HG03460 (cell line): ENCODE data around the gene MXD4.

Experiments
- ATAC-seq: cut with Tn5 transposase; IDR thresholded peaks from one replicate; pipeline ENCODE4 v1.9.1; 2021; ENCODE audit not compliant: unreplicated experiment

The MXD4 gene, protein sequence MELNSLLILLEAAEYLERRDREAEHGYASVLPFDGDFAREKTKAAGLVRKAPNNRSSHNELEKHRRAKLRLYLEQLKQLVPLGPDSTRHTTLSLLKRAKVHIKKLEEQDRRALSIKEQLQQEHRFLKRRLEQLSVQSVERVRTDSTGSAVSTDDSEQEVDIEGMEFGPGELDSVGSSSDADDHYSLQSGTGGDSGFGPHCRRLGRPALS

GRCh38 chr4:2261853-2262144 lies at the start of gene MXD4:
MXD4 (minus strand) TSS chr4:2262109; CDS start chr4:2261980, 129 bp downstream.
- ATAC-seq: no peak

DNA sequence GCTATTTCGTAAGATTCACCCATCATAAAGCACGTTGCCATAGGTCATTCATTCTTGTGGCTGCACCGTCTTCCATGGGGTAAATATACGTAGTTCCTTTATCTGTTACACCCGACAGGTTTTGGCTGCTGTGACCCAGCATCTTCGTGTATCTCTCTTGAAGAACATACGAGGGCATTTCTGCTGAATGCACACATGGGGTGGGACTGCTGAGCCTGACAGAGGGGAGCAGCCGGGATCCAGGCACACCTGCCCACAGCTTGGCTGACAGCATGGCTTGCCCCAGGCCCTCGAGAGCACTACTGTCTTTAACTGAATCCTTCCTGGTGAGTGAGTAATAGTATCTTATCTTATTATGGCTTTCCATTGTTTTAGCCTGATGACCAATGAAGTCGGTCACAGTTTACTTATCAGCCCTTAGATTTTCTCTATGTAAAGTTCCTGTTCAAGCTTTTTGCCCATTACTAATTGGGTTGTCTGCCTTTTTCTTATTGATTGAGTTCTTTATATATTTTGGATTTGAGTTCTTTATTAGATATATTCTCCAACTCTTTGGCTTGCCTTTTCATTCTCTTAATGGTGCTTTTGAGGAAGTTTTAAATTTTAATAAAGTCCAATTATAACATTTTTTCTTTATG lies 45.0 kb upstream of the MXD4 start:
- no peak for ATAC-seq

DNA sequence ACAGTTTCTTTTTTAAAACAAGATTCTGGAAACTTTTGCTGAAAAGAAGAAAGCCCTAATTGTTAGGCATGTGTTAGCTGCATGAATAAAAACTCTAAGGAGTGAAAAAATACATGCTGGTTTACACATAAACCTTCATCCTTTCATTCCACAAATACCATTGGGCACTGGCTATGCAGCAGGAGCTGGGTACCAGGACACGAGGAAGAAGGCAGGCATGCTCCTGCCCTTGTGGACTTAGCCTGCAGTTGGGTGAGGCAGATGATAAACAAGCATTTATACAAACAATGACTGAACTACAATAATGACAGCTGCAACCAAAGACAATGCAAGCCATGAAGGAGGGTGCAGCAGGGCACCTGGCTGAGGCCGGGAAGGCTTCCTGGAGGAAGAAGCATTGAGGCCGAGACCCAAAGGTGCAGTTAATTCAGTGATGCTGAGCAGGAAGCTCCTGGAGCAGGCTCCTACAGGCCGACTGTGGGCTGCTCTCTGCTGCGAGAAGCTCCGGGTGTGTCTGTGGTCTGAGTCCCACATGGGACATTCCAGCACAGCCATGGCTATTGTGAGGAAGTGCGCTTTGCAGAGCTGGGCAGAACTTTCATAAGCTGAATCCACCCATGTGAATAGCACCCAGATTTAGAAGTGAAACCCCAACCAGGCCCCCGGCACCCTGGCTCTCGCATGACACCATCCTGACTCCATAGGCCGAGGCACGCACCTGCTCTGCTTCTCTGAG lies 44.0 kb upstream of the MXD4 start:
- ATAC-seq: no peak

GRCh38 chr4:2304877-2305561 lies 43.1 kb upstream of the MXD4 start:
- ATAC-seq: no peak

- no peak for ATAC-seq
These were observed 42.5 kb upstream of the MXD4 start for GRCh38 chr4:2304321-2304876.

DNA sequence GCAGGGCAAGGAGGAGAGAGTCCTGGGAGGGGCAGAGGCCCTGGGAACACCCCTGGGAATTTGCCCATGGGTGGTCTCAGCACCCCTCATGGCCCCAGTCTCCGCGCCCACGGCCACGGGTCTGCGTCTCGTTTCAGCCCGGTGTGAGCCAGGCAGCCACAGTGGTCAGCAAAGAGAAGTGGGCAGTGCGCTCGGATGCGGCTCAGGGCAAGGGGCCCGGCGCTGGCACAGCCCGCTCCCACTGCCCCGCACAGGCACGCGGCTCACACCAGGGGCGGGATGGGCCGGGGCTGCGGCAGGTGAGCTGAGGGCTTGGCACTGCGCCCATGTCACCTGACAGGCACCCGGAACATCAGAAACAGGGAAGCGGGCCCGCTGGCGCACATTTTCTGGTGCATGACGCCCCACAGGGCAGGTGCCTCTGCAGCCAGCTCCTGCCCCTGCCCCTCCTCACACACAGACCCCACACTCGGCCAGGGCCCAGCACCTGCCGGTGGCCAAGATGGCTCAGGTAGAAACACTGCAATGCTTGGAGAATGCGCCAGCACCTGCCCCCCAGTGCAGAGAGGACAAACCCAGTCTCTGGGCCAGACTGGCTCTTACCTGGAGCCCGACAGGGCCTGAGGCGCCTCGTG lies 41.9 kb upstream of the MXD4 start:
- ATAC-seq: no peak

DNA sequence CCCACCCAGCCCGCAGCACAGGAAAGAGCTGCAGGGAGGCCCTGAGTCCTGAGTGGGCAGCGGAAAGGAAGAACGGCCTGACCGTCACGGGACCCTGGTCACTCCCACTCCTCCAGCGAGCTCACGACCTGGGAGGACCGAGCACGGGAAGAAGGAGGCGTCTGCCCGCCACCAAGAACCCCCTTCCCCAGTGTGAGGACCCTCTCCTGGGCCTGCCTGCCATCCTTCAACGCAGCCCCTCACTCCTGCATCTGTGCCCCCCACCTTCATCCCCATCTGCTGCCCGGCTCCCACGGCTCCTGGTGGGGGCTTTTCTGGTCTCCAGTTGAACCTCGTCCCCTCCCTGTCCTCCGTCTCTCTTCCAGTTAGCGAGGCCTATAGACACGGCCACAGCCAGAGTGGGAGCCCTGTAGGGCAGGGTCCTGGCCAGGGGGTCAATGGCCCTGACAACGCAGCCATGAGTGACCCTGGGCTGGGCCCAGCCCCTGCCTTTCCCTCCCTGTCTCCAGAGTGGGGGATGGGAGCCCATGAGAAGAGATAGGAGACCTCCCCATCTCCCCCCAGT lies 41.3 kb upstream of the MXD4 start:
- ATAC-seq: no peak

DNA sequence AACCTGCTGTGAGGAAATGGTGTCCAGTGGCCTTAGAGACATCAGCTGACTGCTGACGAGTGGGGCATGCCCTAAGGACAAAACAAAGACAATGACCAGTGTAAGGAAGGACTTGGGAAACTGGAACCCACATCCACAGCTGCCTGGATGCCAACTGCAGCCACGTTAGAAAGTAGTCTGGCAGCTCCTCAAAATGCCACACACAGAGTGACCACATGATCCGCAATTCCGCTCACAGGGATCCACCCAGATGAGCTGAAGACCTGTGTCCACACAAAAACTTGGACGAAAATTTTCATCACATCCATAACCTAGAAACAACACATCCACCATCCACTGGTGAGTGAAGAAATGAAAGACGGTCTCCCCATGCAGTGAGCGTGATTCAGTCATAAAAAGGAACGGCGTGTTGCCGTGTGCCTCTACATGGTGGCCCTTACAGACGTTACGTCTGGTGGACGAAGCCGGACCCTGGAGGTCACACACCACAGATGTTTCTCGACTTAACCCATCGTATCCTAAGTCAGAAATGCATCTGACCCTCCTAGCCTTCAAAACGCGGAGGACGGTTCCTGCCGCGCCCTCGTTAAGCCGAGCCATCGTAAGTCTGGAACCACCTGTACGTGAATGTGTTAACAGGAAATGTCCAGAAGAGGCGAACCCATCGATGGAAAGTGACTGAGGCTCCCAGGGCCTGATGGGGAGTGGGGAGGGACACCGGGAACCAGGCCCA lies 40.6 kb upstream of the MXD4 start:
- no peak for ATAC-seq

GRCh38 chr4:2301806-2302205 lies 39.9 kb upstream of the MXD4 start:
- no peak for ATAC-seq

- ATAC-seq: no peak
These were observed 39.3 kb upstream of the MXD4 start for GRCh38 chr4:2301225-2301642.

DNA sequence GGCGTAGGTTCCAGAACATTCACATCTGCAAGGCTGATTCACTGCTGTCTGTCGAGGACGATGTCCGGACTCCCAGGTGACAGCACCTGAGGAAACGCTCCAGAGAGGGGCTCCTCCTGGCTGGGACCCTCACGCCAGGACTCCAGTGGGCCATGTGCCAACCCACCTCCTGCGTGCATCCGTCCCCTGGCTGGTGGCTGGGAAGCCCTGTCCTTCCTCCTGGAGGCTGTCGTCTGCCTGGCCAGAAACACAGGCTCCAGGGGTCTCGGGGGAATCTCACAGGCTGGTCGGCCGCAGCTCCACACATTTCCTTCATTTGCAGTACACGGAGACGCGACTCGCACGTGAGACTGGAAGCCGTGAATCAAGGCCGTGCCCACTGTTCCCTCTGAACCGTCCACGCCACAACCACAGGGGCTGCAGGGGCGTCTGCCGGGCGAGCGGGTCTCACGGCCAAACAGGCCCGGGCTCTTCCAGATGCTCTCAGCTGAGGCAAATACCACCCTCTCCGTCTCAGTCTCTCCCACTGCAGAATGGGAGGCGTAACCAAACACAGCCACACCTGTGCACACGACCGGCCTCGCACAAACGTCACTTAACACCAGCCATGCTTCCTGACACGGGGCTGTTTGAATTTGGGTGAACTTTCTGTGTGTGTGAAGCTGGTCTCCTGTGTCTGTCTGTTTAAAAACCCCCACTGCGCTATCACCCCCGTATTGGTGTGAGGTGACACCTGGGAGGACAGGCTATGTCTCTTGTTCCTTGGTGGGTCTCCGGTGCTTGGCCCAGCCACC lies 38.7 kb upstream of the MXD4 start:
- no peak for ATAC-seq

- no peak for ATAC-seq
These were observed 37.9 kb upstream of the MXD4 start for GRCh38 chr4:2299794-2300193.

DNA sequence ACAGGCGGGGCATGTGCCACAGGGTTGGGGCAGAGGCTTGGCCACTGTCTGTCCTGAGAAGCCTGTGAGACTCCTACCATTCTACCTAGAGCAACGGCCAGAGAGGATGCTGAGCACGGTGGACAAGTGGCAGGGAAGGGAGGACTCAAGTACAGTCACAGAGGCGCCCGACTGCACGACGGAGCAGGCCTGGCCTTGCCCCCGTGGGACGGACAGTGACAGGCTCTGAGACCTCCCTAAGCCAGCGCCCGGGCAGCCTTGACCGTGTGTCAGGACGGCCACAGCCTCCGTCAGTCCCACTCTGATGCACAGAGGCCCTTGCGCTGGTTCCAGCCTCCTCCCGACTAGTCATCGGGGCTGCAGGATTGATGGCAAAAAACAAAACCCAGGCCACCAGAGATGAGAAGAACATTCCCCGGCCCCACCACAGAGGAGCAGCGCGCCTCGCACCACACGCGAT lies 36.7 kb upstream of the MXD4 start:
- ATAC-seq: no peak

DNA sequence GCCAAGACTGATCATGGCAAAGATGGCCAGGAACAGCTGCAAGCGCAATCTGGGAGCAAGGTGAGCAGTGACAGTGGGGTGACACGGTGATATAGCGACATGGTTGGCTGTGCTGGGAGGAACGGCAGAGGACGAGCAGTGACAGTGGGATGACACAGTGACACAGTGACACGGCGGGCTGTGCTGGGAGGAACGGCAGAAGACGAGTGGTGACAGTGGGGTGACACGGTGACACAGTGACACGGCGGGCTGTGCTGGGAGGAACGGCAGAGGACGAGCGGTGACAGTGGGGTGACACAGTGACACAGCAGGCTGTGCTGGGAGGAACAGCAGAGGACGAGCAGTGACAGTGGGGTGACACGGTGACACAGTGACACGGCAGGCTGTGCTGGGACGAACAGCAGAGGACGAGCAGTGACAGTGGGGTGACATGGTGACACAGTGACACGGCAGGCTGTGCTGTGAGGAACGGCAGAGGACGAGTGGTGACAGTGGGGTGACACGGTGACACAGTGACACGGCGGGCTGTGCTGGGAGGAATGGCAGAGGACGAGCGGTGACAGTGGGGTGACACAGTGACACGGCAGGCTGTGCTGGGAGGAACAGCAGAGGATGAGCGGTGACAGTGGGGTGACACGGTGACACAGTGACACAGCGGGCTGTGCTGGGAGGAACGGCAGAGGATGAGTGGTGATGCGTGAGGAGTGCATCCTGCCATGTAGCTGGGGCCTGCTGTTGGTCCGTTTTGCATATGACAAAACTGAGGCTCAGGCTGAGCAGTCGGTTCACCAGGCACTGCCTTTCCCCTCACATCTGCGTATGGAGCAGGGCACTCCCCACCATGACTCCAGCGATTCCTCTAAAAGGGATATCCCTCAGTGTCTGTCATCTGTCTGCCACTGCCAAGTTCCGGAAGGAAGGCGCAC lies 36.0 kb upstream of the MXD4 start:
- ATAC-seq: no peak

DNA sequence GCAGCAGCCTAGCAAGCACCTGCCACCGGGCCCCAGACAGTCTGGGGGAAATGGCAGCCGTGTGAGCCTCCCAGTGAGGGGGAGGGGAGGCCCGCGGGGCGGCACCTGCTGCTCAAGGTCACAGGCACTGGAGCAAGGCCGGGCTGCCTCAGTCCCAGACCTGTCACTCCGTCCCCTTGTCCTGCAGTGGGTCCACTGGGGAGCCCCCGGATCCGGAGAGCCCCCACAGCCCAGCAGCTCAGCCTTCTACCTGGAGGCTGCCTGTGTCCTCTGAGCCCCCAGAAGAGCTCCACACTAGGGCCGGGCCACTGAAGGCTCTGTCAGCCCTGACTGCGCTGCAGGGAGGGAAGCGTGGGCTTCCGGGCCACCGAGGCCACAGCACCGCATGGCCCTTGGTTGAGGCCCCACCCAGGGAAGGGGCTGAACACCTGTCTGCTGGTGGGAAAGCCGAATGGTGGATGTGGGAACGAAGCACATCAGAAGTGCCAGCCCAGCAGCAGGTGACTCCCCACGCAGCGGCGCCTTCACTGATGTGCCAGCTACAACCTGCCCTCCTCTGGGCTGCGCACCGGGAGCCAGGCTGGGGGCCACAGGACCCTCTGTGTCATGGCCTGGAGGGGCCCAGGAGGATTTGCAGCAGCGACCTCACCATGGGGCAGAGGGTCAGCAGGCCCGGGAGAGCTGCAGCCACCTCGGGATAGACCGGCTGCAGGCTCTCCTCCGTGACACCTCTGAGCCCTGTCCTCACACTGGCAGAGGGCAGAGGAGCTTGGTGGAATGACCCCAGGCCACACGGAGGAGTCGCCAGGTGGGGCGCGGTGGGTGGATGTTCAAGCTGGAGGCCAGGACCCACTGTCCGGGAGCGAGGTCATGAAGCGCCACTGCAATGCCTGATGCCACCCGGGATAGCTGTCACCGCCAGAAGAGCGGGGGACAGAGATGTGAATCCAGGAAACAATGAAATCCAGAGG lies 35.0 kb upstream of the MXD4 start:
- ATAC-seq: no peak

DNA sequence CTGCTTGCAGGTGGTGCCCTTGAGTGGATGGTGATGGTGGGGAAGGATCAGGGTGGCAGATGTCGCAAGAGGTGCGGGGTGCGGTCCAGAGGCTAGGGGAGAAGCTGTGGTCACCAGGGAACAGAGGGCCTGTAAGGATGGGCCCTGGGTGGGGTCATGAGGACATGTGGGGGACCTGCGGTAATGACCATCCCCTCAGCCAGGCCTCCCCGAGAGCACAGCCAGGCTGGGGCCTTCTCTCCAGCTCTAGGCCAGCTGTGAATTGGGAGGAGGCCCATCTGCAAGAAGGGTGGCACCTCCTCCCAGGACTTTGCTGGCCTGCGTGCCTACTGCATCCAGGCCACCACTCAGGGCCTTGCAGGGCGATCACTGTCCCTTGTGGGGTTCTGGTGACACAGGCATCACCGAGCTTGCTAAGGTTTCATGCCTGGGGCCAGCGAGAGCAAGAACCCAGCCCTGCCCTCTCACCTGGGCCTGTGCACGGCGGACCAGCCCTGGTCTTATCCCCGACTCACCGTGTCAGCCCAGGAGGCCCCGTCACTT lies 34.1 kb upstream of the MXD4 start:
- no peak for ATAC-seq

- no peak for ATAC-seq
These were observed 33.6 kb upstream of the MXD4 start for GRCh38 chr4:2295500-2295899.
